Activated T-helper 1 cell treated with anti-CD3 and anti-CD28 coated beads, Interleukin-12 subunit alpha, Interleukin-12 subunit beta, Interleukin-2, Interleukin-4 antibody, amounts not matched to agents 30 ng/mL and 10 ng/mL and 1 ng/mL, durations not matched to agents 14 hours and 24 hours and 36 hours (primary cell): ENCODE measurements around the gene ATP13A2. TPM values are rescaled to one million over a fixed set of nuclear protein-coding genes. Genes with fewer than 3 reads are reported as not detected.

ENCODE experiments used
- DNase-seq: peaks from one replicate; pipeline ENCODE4 v3.0.0; 2021; ENCODE audit warnings: low spot score
- H3K27ac Mint-ChIP-seq: one replicate; pipeline ENCODE4 v1.8.0; 2021; ENCODE audit warnings: mild to moderate bottlenecking, mixed read lengths
- H3K27me3 Mint-ChIP-seq: one replicate; pipeline ENCODE4 v1.8.0; 2022; ENCODE audit warnings: mild to moderate bottlenecking, moderate library complexity, mixed read lengths; ENCODE audit not compliant: insufficient read depth
- H3K36me3 Mint-ChIP-seq: one replicate; pipeline ENCODE4 v1.8.0; 2021; ENCODE audit warnings: low read depth, mixed read lengths
- H3K4me1 Mint-ChIP-seq: one replicate; pipeline ENCODE4 v1.8.0; 2021; ENCODE audit warnings: low read depth, mixed read lengths
- H3K4me3 Mint-ChIP-seq: one replicate; pipeline ENCODE4 v1.8.0; 2021; ENCODE audit warnings: mild to moderate bottlenecking, moderate library complexity, mixed read lengths
- H3K9me3 Mint-ChIP-seq: one replicate; pipeline ENCODE4 v1.8.0; 2021; ENCODE audit warnings: mixed read lengths
- intact Hi-C: fragments of 100-400 bp; cut with micrococcal nuclease; formaldehyde crosslinking; loops from one replicate; pipeline ENCODE4 v1.15.1; 2024
- total RNA-seq: library from RNA; stranded (reverse); gene quantifications from 2 replicates; pipeline ENCODE4 v1.2.3, GENCODE V29; 2022

ATP13A2 gene
- total RNA-seq, 1 donor from 2014 or later: 48.3 TPM

DNA sequence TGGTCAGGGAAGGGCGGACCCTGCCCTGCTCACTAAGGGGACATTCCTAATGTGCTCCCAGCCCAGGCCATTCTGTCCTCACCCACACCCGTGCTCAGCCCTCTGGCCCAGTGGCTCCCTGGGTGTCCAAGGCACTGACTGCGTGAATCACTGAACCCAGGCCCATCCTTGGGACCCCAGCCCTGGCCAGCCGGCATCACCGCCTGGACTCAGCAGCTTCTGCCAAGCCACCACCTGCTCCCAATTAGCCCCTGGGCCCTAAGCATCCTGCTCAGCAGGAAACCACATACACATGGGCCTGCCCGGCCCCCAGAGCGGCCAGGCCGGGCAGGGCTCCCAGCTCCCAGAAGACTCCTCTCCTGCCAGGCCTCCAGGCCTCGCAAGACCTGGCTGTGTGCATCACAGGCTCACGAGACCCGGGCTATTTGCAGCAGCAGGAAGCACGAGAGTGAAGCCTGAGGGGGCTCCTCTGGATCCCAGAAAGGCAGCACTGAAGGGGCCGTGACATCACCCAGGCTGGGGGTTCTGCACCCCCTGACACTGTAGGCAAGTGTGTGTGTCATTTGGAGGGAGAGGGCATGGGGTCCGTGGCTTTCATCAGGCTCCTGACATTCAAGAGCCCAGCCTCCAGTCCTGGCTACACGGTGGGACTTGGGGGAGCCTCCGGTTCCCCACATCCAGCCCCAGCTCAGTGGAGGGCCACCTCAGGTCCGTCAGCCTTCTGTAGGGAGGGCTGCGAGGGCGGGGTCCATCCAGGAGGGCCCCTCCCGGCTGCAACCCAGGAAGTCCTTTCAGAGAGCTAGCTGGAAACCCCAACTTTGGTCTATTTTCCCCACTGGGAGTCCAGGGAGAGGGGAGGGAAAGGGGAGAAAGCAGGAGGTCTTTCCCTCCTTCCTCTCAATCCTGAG lies 32.9 kb downstream of the ATP13A2 start:
- Mint-ChIP-seq H3K27me3 (peaks cover 33% of the 10 kb centered on the region), H3K4me3 (no peak overlapping the region), H3K9me3 (no peaks in the 10 kb centered on the region), H3K4me1 (no peaks in the 10 kb centered on the region), H3K27ac (no peak overlapping the region), H3K36me3 (no peaks in the 10 kb centered on the region)
- DNase-seq: no peak
- intact Hi-C loops: no loop called here

DNA sequence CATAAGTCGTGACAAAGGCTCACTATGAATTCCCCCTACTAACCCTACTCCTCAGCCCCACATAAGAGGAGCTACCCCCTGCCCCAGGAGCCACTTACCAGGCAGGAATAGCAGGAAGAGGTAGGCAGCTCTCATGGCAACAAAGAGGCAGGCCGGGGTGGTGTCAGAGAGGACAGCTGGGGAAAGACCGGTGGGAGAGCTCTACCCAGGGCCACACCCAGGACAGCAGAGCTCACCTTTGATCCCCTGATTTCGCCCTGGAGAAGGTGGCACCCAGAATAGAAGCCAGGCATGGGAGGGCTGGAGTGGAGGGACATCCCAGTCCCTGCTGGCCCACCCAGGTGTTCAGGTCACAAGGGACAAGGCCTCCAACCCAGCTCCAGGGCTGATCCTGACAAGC lies 33.6 kb downstream of the ATP13A2 start:
- no peaks in the 10 kb centered on the region for H3K9me3 Mint-ChIP-seq
- no peak for DNase-seq
- H3K36me3 Mint-ChIP-seq: no peaks in the 10 kb centered on the region
- no peak overlapping the region for H3K4me3 Mint-ChIP-seq
- no peaks in the 10 kb centered on the region for H3K4me1 Mint-ChIP-seq
- no peak overlapping the region for H3K27ac Mint-ChIP-seq
- intact Hi-C loops: no loop called here
- peaks cover 30% of the 10 kb centered on the region for H3K27me3 Mint-ChIP-seq

DNA sequence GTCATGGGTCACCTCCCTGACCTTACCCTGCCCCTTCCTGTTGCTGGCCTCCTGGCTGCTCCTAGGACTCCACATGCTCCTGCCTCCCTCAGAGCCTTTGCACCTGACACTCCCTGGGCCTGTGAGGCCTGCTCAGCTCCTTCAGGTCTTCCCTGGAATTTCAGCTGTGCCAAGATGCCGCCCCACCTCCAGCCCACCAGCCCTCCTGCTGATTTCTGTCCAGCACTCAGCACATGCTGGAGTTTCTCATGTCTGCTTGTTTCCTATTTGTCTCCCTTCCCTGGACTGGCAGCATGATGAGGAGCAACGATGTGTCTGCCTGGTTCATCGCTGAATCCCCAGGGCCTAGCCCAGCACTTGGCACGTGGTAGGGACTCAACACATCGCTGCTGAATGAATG lies 34.4 kb downstream of the ATP13A2 start:
- intact Hi-C loops: no loop called here

DNA sequence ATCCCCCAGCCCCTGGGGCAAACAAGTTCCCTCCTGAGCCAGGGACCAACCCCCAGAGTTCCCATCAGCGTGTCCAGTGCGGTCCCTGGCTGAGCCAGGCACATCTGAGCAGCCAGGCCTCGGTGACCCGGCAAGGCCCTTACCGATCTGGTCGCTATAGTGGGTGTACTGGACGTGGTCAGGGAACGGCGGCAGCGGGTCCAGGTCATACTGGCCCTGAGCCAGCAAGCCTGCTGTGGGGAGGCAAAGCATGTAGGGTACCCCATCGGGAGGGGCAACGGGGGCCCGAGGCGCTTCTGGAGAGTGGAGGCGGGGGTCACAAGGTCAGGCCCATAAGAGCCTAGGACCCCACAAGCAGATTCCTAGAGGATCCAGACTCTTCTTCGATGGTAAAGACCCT lies 34.8 kb downstream of the ATP13A2 start:
- Mint-ChIP-seq H3K27ac (no peak overlapping the region), H3K4me1 (no peaks in the 10 kb centered on the region), H3K36me3 (no peaks in the 10 kb centered on the region), H3K9me3 (no peaks in the 10 kb centered on the region), H3K27me3 (peaks cover 26% of the 10 kb centered on the region), H3K4me3 (no peak overlapping the region)
- intact Hi-C loops: no loop called here
- DNase-seq: no peak

More for the DNA sequence above, 34.4 kb downstream of the ATP13A2 start:
- Mint-ChIP-seq H3K27me3 (peaks cover 26% of the 10 kb centered on the region), H3K36me3 (no peaks in the 10 kb centered on the region), H3K4me1 (no peaks in the 10 kb centered on the region), H3K27ac (no peak overlapping the region), H3K4me3 (no peak overlapping the region), H3K9me3 (no peaks in the 10 kb centered on the region)
- no peak for DNase-seq

DNA sequence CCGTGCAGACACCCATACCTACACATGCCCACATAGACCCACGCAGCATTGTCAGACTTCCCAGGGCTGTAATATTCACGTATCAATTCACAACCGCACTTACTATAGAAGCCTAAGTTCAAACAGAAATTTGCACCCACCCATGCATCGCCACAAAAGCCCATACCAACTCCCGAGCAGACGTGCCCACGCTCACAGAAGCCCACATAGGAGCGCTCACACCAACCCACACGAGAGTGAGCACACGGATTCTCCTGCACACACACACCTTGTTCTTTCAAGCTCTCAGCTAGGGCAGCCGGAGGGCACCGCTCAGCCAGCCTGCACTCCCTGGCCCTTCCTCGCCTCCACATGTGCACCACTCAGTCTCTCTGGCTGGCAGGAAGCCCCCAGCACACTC lies 35.9 kb downstream of the ATP13A2 start:
- intact Hi-C loops: no loop called here
- no peaks in the 10 kb centered on the region for H3K9me3 Mint-ChIP-seq
- H3K4me3 Mint-ChIP-seq: no peak overlapping the region
- no peak overlapping the region for H3K27ac Mint-ChIP-seq
- H3K36me3 Mint-ChIP-seq: no peaks in the 10 kb centered on the region
- H3K4me1 Mint-ChIP-seq: no peaks in the 10 kb centered on the region
- H3K27me3 Mint-ChIP-seq: peaks cover 16% of the 10 kb centered on the region
- no peak for DNase-seq

DNA sequence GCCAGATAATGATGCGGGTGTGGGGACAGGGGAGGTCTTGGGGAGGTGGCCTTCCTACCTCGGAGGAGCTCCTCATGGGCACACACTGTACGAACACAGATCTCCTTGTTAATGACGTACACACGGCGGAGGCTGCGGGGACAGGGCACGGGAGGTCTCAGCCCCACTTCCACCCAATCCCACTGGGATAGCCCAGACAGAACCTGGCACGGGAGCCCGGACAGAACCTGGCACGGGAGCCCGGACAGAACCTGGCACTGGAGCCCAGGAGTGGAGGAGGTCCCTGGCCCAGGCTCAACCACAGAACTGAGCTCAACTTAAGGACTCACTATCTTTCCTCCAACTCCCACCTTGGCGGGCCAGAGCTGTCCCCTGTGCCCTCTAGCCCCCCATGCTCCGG lies 36.5 kb downstream of the ATP13A2 start:
- peaks cover 13% of the 10 kb centered on the region for H3K27me3 Mint-ChIP-seq
- H3K27ac Mint-ChIP-seq: no peak overlapping the region

DNA sequence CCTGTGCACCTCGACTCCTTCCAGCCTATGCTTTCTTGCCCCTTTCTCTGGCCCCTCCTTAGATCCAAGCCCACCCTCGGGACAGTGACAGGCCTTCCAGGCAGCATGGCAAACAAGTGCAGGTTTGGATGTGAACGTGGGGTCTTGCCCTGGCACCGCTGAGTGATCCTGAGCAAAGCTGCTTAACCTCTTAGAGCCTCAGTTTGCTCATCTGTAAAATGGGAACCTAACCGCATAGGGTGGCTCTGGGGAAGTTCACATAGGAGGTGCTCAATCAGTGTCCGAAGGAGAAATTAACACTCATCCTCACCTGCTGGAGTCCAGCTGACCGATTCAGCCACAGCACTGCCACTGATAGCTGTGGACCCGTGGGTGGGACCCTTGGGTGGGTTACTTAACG lies 38.5 kb downstream of the ATP13A2 start:
- intact Hi-C loops: no loop called here
- Mint-ChIP-seq H3K4me1 (no peaks in the 10 kb centered on the region), H3K9me3 (no peaks in the 10 kb centered on the region), H3K27ac (no peak overlapping the region), H3K27me3 (peaks cover 6% of the 10 kb centered on the region), H3K4me3 (no peak overlapping the region), H3K36me3 (no peaks in the 10 kb centered on the region)
- DNase-seq: no peak

More for the DNA sequence above, 36.5 kb downstream of the ATP13A2 start:
- DNase-seq: no peak
- Mint-ChIP-seq H3K9me3 (no peaks in the 10 kb centered on the region), H3K4me1 (no peaks in the 10 kb centered on the region), H3K4me3 (no peak overlapping the region), H3K36me3 (no peaks in the 10 kb centered on the region)
- intact Hi-C loops: no loop called here

DNA sequence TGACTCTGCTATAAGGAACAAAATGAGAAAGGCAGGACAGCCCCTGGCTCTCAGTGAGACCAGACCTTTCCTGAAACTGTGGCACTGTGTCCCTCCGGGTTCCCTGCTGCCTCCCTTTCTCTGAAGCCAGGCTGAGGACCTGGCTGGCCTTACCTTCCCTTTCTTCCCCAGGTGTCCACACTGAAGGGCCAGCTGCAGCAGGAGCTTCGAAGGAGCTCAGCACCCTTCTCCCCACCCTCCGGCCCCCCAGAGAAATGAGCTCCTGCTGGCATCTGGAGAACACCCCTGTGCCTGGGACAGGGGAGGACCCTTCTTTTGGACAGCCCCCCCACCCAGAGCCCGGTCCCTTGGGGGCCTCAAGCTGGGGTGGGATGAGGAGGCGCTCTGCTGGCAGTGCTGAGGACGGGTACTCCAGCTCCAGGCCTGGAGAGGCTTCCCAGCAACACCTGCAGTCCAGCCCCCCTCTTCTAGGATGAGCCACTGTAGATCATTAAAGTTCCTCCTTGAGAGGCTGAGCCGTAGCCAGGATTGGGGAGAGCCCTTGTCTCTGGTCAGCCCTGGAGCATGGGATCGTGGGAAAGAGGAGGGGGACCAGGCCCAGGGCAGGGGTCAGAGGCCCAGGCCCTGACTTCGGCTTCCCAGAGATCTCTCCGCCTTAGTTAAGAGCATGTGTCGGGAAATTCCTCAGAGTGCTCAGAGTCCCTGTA lies 39.4 kb downstream of the ATP13A2 start:
- no peaks in the 10 kb centered on the region for H3K4me1 Mint-ChIP-seq
- no peak overlapping the region for H3K4me3 Mint-ChIP-seq
- no peaks in the 10 kb centered on the region for H3K9me3 Mint-ChIP-seq
- intact Hi-C loops: loop anchor here (1.0 kb wide), 1 partner anchor 39 kb away; no protein-coding TSS in a partner anchor
- H3K27ac Mint-ChIP-seq: no peak overlapping the region
- peaks cover under 1% of the 10 kb centered on the region for H3K27me3 Mint-ChIP-seq
- DNase-seq: no peak
- no peaks in the 10 kb centered on the region for H3K36me3 Mint-ChIP-seq

DNA sequence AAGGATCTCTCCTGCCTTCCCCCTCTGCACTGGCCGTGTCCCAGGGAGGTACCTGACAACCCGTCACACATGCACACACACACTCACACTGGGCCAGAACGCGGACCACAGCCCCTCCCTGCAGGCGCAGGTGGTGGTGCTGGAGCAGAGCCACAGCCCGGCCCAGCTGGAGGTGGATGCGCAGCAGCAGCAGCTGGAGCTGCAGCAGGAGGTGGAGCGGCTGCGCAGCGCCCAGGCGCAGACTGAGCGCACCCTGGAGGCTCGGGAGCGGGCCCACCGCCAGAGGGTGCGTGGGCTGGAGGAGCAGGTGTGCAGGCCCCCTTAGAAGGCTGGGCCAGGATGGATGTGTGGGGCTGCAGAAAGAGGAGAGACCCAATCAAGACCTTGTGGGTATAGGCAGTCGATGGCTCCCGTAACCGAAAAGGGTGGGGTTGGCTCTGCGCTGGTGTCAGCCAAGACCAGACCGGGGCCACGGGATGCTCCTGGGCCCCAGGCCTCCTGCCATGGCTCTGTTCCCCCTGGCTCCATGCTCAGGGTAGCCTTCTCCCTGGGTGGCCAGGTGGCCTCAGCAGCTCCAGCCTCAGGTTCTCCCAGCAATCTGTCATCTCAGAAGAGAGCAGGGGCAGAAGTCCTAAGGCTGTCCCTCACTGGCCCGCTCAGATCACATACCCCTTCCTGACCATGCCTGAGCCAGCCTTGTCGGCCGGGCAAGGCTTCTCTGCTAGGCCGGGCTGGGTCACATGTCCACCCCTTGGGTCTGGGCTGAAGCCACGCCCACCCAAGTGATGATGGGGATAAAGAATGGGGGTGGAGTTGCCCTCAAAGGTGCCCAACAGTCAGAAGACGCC lies 40.2 kb downstream of the ATP13A2 start:
- Mint-ChIP-seq H3K36me3 (no peaks in the 10 kb centered on the region), H3K4me3 (no peak overlapping the region), H3K9me3 (no peaks in the 10 kb centered on the region), H3K27ac (no peak overlapping the region), H3K27me3 (no peaks in the 10 kb centered on the region), H3K4me1 (no peaks in the 10 kb centered on the region)
- intact Hi-C loops: loop anchor here (1.0 kb wide), 1 partner anchor 38 kb away; no protein-coding TSS in a partner anchor
- DNase-seq: no peak

DNA sequence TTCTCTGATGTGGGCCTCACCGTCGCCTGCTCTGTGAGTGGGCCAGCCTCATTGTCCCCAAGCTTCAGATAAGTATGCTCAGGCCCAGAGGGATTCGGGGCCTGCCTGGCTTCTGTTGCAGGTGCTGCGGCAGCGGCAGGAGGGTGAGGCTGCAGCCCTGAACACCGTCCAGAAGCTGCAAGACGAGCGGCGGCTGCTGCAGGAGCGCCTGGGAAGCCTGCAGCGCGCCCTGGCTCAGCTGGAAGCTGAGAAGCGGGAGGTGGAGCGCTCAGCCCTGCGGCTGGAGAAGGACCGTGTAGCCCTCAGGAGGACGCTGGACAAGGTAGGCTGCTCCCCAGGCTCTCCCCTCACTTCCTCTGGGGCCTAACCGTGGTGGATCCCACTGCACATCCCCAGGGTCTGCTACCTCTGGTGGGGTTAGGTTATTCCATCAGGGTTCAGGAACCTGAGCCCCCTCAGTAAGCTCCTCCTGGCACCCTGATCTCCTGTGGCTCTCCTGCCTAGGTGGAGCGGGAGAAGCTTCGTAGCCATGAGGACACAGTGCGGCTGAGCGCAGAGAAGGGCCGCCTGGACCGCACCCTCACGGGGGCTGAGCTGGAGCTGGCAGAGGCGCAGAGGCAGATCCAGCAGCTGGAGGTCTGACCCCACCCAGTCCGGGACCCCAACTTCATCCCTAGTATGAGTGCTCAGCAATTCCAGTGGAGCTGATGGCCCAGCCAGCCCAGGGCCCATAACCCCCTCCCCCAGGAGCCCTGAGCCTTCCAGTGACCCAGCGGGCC lies 41.4 kb downstream of the ATP13A2 start:
- H3K4me1 Mint-ChIP-seq: no peaks in the 10 kb centered on the region
- H3K4me3 Mint-ChIP-seq: no peak overlapping the region
- H3K9me3 Mint-ChIP-seq: no peaks in the 10 kb centered on the region
- intact Hi-C loops: no loop called here
- no peak overlapping the region for H3K27ac Mint-ChIP-seq
- no peaks in the 10 kb centered on the region for H3K36me3 Mint-ChIP-seq
- no peak for DNase-seq
- H3K27me3 Mint-ChIP-seq: no peaks in the 10 kb centered on the region

DNA sequence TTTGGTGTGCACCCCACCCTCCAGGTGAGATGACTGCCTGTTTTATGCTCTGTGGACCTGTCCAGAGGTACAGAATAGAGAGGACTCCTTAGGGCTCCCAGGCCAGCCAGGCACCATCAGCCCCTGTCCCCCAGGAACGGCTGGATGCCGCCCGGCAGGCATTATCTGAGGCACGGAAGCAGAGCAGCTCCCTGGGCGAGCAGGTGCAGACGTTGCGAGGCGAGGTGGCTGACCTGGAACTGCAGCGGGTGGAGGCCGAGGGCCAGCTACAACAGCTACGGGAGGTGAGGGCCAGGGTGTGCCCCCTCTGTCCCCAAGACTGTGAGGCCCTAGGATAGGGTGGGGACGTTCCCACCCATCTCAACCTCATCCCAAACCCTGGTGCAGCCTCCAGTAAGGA lies 42.1 kb downstream of the ATP13A2 start:
- no peaks in the 10 kb centered on the region for H3K4me1 Mint-ChIP-seq
- intact Hi-C loops: no loop called here
- no peaks in the 10 kb centered on the region for H3K9me3 Mint-ChIP-seq
- no peaks in the 10 kb centered on the region for H3K27me3 Mint-ChIP-seq
- no peak for DNase-seq
- H3K36me3 Mint-ChIP-seq: no peaks in the 10 kb centered on the region
- no peak overlapping the region for H3K4me3 Mint-ChIP-seq
- H3K27ac Mint-ChIP-seq: no peak overlapping the region

DNA sequence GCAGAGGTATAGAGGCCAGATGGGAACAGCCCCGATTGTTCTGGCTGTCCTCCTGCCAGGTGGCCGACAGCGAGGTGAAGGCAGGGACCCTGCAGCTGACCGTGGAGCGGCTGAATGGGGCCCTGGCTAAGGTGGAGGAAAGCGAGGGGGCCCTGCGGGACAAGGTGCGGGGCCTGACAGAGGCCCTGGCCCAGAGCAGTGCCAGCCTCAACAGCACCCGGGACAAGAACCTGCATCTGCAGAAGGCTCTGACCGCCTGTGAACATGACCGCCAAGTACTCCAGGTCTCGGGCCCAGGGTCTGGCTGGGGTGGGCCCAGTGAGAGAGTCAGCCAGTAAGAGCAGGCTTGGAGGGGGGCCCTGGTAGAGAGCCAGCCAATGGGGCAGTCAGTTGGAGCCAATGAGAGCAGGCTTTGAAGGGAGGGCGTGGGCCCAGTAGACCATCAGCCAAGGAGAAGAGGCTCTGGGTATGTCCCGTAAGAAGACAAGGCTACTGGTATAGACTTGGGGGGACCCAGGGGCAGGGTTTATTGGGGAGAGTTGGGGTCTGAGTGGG lies 42.6 kb downstream of the ATP13A2 start:
- Mint-ChIP-seq H3K9me3 (no peaks in the 10 kb centered on the region), H3K36me3 (no peaks in the 10 kb centered on the region), H3K27ac (no peak overlapping the region), H3K4me3 (no peak overlapping the region), H3K27me3 (no peaks in the 10 kb centered on the region), H3K4me1 (no peaks in the 10 kb centered on the region)
- DNase-seq: no peak
- intact Hi-C loops: no loop called here
